NCI-H2196 treated with DMSO at 0.1 percent for 48 hours (cell line): ENCODE results near the gene CCNJL.

Experiments used
- DNase-seq: peaks from one replicate; lab custom pipeline; 2025; ENCODE audit not compliant: unreplicated experiment; lab: John Stamatoyannopoulos, UW

CCNJL gene

GRCh38 chr5:160231783-160232342, 80.5 kb downstream of the CCNJL start:
- no peak for DNase-seq

GRCh38 chr5:160230686-160231527, 81.5 kb downstream of the CCNJL start:
- DNase-seq = no peak

- no peak for DNase-seq
Measured at GRCh38 chr5:160229190-160229742, 83.1 kb downstream of the CCNJL start, which contains the start of gene FABP6. TSS of gene FABP6 (plus strand) at chr5:160229506. CDS start at chr5:160229558, 52 bp downstream.

- DNase-seq = no peak
Measured at GRCh38 chr5:160227012-160227411, 85.4 kb downstream of the CCNJL start.

GRCh38 chr5:160221082-160221481, 91.3 kb downstream of the CCNJL start:
- no peak for DNase-seq

GRCh38 chr5:160219356-160219755, 93.0 kb downstream of the CCNJL start:
- DNase-seq = no peak

- peak; percentile 69 for DNase-seq
Measured at GRCh38 chr5:160213537-160213936, 98.8 kb downstream of the CCNJL start.

GRCh38 chr5:160211352-160211751, 101.0 kb downstream of the CCNJL start:
- no peak for DNase-seq

GRCh38 chr5:160210606-160211005, 101.8 kb downstream of the CCNJL start:
- no peak for DNase-seq

GRCh38 chr5:160209917-160210316, 102.4 kb downstream of the CCNJL start:
- DNase-seq = no peak

GRCh38 chr5:160207061-160207460, 105.3 kb downstream of the CCNJL start:
- no peak for DNase-seq
